ENCODE results near the gene SERPINB13.

DNA sequence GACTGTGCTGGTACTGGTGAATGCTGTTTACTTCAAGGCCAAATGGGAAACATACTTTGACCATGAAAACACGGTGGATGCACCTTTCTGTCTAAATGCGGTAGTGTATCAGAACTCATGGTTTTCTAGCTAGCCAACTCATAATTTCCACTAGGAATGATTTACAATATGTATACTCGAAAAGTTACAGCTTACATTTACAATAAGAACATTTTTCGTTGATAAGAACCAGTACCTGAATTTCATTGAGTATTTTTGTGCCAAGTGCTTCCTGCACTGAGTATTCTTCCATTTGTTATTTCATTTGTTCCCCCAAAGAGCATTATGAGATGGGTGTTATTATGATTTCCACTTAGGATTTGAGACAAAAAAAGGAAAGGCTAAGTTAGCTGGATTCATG lies 23.1 kb upstream of the SERPINB13 start:
- TF ChIP-seq, protein P1, sequence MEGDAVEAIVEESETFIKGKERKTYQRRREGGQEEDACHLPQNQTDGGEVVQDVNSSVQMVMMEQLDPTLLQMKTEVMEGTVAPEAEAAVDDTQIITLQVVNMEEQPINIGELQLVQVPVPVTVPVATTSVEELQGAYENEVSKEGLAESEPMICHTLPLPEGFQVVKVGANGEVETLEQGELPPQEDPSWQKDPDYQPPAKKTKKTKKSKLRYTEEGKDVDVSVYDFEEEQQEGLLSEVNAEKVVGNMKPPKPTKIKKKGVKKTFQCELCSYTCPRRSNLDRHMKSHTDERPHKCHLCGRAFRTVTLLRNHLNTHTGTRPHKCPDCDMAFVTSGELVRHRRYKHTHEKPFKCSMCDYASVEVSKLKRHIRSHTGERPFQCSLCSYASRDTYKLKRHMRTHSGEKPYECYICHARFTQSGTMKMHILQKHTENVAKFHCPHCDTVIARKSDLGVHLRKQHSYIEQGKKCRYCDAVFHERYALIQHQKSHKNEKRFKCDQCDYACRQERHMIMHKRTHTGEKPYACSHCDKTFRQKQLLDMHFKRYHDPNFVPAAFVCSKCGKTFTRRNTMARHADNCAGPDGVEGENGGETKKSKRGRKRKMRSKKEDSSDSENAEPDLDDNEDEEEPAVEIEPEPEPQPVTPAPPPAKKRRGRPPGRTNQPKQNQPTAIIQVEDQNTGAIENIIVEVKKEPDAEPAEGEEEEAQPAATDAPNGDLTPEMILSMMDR (conservative IDR thresholded peaks at IDR 0.05): no peak
- no peak for TF ChIP-seq ZFX (IDR thresholded peaks at IDR 0.05)
